Measurements from ENCODE around the gene RPGRIP1.

GRCh38 chr14:21258005-21258888 is 21.6 kb upstream of the RPGRIP1 start:
- TF ChIP-seq CTCF (IDR thresholded peaks at IDR 0.05) = no peak
- no peak for TF ChIP-seq POLR2A (IDR thresholded peaks at IDR 0.05)
- TF ChIP-seq POLR2AphosphoS5 (IDR thresholded peaks at IDR 0.05) = no peak

Measured in prostate gland (tissue), 2 donors.